Hematopoietic multipotent progenitor cell treated with erythropoietin and hydrocortisone succinate and interleukin-3 and kit ligand, for 15 days (in vitro differentiated cells): ENCODE measurements around the gene ABCC11.
A peak's percentile ranks its signal among the peaks of the same experiment; 100 is the strongest.

Experiments
- DNase-seq: peaks from one replicate; pipeline ENCODE4 v3.0.0-alpha.2; 2015; ENCODE audit warnings: low spot score

ABCC11 gene

GRCh38 chr16:48161906-48162305 lies 85.4 kb downstream of the ABCC11 start:
- no peak for DNase-seq

DNA sequence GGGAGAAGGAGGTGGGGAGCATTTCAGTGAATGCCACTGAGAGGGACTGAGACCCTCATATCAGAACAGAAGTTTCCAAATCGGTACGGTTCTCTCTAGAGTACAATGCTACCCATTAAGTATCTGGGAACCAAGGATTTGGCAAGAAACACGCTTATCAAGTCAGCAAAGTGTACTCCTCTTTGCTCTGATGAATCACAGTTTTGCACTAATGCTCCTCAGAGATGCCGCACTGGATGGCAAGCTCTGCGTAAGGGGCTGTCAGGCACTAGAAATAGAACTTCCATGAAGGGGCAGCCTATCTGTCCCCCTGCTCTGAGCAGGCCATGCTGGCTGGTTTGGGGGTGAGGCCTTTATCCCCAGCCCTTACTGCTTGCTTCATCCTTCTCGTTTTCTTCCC lies 86.8 kb downstream of the ABCC11 start:
- no peak for DNase-seq

DNA sequence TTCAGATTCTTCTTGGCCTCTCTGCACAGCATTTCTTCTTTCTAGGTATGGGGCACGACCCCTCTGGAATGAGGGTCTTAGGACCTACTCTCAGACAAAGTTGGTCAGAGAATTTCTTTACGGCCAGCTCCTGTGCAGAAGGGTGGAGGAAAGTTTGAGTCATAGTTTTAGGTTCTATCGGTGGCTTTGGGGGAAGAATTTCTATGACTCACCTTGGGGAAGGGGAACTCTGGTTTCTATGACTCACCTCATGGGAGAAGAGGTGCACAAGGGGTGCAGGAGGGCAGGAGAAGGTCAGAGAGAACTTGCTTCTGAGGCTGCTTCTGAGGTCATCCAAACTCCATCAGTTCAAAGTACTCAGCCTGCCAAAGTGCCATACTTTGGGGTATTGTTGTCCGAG lies 89.0 kb downstream of the ABCC11 start:
- no peak for DNase-seq

GRCh38 chr16:48157794-48158193 lies 89.5 kb downstream of the ABCC11 start:
- DNase-seq = no peak

DNA sequence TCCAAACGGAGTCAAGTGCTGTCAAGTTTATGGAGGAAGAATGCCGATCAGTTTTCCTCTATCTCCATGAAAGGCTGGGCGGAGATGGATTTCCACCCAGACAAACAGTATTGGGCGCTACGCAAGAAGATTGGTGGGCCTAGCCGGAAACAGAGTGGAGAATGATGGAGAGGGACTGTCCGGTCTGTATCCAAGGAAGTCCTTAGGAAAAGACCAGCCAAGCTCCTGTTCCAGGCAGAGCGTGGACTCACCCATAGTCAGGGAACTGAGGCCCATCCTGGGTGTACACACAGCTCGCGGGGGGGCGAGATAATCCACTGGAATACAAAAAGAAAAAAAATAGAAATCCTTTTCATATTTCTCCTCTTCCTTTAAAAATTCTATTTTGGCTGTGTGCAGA lies 90.0 kb downstream of the ABCC11 start:
- DNase-seq = no peak

DNA sequence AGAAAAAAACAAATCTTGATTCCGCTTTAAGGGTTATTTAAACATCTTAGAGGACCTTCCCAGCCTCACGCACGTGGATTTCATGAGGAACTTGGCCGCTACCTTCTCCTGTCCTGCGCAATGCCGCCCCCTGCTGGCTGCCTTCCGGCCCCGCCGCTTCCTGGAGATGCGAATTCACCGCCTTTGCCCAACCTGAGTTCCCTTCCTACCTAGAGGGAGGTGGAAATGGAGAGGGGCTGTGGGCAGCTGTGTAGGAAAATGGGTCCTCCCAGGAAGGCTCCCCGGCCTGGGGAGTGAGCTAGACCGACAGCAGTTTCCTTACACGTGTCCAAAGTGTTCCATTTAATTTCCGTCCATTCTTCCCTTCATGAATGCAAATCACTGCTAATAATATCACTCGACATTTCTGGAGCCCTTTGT lies 90.5 kb downstream of the ABCC11 start:
- DNase-seq = peak; percentile 56

GRCh38 chr16:48155926-48156789 lies 91.2 kb downstream of the ABCC11 start, which contains the start of gene ABCC12:
Gene ABCC12, minus strand, starts transcription at chr16:48155993. Its CDS starts 9,569 bp downstream, at chr16:48146424.
- DNase-seq = no peak

DNA sequence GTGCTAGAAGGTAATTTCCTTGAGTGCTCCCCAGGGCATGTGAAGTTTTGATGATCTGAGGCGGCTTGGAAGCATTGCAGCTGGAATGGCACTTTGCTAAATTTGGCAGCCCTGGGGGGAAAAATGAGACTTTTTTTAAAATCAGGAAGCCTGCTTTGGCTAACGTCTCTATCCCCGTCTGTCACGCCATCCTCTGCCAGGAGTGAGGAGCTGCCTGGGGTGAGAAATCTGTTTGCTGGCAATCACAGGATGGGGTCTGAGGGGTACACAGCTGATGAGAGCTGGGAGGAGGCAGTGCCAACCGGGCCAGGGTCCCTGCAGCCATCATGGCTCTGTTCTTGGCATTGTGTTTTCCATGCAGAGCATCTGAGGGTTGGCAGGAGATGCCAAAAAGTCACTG lies 93.6 kb downstream of the ABCC11 start:
- DNase-seq = no peak

GRCh38 chr16:48152226-48152625 lies 95.1 kb downstream of the ABCC11 start:
- DNase-seq = no peak

GRCh38 chr16:48150707-48151106 lies 96.6 kb downstream of the ABCC11 start:
- DNase-seq = no peak

DNA sequence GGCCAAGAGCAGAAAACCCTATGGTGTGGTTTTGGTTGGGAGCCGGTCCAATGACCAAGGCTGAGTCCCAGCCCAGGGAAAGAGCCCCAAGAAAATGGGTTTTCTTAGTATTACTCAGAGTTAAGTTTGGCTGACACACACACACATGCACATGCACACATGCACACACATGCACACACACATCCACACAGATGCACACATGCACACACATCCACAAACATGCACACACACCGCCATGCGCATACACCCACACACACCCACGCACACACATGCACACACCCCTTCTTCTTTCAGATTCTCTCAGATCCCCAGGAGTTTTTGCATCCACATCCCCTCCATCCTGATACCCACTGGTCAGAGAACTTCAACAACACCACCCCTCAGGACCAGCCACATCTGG lies 100.6 kb downstream of the ABCC11 start:
- no peak for DNase-seq

DNA sequence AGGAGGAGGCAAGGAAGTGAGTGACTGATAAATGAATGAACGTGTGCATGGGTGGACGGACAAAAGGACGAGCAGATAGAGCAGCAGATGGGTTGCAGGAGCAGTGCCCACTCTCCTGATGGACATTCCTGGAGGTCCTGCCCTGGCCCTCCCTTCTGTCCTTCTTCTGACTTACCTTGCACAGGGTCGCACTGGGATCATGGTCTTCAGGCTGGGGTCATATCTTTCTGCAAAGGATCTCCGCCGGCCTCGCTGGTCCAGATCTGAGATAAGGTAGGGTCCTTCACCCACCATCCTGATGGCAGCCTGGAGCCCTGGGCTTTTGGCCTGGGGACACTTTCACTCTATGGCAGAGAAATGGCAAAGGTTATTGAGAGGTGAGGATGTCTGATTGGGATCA lies 101.2 kb downstream of the ABCC11 start:
- no peak for DNase-seq

DNA sequence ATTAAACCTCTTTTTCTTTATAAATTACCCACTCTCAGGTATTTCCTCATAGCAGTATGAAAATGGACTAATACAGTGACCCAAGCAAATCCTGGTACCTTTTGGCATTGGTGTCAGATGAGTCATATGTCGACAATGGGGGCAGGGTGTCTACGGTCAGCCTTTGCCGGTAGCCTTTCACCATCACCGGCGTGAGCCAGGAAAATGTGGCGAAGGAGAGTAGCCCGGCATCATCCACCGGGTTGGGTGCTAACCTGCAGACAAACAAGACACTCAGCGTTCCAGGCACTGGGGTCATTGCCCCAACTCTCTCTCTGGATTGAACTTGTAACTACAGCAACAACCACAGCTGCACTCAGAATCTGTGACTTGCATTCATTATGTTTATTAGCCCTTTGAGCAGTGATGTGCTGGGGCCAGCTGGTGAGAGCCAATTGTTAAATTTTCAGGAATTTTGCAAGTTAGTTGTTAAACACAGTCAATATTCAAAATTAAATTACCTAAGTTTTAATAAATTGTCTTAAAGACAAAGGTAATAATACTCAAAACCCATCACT lies 103.4 kb downstream of the ABCC11 start:
- no peak for DNase-seq

DNA sequence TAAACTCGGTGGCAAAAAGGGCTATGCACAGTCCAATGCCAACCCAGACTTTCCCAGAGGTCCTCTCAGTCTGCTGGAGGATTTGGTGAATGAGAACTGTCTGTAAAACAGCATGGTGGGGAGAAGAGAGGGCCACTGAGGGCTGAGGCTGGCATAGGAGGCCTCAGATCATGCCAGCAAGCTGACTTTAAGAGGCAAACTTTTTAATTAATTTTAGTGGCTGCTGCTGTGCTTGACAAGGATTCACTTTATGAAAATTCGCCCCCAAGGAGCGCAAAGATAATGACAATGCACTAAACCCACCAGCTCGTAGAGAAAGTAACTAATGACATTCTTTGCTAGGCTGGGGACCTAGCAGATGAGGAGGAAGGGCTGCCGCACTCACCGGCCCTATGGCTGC lies 106.5 kb downstream of the ABCC11 start:
- no peak for DNase-seq

DNA sequence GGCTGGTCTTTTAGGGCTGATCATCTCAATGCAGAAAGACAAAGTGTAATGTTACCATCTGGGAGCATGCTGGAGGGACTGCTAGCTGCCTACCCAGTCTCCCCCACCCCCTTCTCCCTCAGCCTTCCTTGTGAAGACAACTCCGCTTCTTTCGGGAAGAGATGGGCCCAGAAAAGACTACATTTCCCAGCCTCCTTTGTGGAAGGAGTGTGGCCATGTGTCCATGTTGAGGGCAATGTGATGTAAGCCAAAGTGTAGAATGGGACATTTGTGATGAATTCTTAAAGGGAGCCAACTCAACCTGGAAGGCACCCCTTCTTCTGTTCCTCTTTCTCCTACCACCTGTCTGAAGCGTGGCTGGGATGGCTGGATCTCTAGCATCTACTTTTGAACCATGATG lies 107.8 kb downstream of the ABCC11 start:
- DNase-seq = no peak

DNA sequence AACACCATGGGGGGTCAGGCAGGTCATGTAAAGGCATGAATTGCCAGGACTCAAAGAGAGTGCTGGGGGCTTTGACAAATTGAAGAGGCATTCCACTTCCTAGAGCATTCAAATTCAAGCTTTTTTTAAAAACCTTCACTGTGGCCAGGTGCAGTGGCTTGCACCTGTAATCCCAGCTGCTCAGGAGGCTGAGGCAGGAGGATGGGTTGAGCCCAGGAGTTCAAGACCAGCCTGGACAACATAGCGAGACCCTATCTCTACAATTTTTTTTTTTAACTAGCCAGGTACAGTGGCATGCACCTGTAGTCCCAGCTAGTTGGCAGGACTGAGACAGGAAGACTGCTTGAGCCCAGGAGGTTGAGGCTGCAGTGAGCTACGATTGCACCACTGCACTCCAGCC lies 108.8 kb downstream of the ABCC11 start:
- no peak for DNase-seq

- no peak for DNase-seq
These were observed 109.5 kb downstream of the ABCC11 start for GRCh38 chr16:48137822-48138221.

GRCh38 chr16:48136547-48137360 lies 110.6 kb downstream of the ABCC11 start:
- DNase-seq = no peak

GRCh38 chr16:48133455-48134211 lies 113.7 kb downstream of the ABCC11 start:
- no peak for DNase-seq

GRCh38 chr16:48132696-48133095 lies 114.6 kb downstream of the ABCC11 start:
- no peak for DNase-seq

DNA sequence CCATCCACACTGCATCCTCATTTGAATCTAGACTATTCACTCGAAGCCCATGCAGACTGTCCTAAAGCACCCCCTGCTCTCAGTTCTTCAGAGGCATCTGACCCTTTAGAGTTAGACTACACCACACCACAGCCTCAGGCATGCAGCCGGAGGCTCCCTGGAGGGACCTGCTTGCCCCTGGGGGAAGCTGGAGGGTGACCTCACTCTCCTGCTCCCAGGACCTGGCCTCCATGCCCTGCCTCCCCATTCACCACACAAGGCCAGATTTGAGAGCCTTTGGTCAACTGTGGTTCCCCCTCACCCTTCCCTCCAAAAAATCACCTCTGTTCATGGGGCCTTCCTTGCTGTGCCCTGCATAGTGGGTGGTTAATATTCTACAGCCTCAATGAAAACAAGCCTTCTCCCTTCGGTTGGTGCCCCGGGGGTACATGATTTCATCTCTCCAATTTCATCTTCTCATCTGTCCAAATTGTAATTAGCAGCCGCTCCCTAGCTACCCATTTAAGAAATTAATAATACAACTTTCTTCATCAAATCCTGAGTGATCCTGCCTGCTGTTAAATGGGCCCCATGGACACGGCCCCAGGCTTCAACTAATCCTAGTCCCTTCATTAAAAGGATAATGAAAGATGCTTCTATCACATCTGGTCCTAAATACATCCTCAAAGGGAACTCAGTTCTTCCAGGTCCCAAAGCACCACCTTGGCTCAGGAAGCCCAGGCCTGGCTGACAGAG lies 116.0 kb downstream of the ABCC11 start:
- no peak for DNase-seq
